Measurements from ENCODE around the gene RAB21.

The RAB21 gene

DNA sequence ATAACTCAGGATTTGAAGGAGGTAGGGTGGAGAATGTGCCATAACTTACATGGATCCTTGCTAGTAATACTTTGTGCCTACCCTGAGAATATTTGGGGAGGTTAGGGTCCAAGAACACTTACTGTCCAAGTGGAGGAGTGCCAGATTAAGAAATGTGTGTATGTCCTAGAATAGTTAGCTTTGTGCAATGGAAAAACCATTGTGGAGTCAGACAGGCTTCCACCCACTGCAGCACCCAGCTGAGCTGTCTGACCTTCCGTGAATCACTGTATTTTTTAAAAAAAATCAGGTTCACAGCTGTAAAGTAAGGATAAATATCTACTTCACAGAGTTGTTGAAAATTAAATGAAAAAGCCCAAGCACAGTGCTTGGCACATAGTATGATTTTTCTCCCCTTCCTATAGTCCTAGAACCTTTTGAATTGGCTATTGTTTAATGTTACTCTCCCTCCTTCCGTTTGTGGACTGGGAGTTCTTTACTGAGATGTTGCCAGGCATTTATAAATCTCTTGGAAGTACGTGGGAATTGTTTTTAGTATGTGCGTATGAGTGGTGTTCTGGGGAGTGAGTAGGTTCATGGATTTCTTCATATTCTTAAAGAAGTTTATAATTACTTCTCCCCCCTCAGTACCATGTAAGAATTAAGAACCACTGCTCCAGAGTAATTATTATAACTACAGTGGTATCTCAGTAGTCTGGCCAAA lies 9.2 kb downstream of the RAB21 start:
- DNase-seq (ENCODE audit: low spot score): no peak
- POLR2A ChIA-PET (ENCODE audit: low non-redundant PET): no interaction called here
- H3K27ac ChIP-seq: no peak overlapping the region
- TF ChIP-seq CTCF (conservative IDR thresholded peaks at IDR 0.05; ENCODE audit: low read depth): no peak
- CTCF ChIA-PET: no interaction called here

DNA sequence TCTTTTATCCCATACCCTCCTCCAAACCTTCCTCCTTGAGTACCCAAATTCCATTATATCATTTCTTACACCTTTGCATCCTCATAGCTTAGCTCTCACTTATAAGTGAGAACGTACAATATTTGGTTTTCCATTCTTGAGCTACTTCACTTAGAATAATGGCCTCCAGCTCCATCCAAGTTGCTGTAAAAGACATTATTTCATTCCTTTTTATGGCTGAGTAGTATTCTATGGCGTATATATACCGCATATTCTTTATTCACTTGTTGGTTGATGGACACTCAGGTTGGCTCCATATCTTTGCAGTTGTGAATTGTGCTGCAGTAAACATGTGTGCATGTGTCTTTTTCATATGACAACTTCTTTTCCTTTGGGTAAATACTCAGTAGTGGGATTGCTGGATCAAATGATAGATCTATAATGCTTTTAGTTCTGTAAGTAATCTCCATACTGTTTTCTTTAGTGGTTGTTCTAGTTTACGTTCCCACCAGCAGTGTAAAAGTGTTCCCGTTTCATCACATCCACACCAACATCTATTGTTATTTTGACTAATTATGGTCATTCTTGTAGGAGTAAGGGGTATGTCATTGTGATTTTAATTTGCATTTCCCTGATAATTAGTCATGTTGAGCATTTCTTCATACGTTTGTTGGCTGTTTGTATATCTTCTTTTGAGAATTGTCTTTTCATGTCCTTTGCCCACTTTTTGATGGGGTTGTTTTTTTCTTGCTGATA lies 10.1 kb downstream of the RAB21 start:
- DNase-seq (ENCODE audit: low spot score): no peak
- no peak for TF ChIP-seq CTCF (conservative IDR thresholded peaks at IDR 0.05; ENCODE audit: low read depth)
- H3K27ac ChIP-seq: no peak overlapping the region
- ChIA-PET CTCF (no interaction called here), POLR2A (ENCODE audit: low non-redundant PET) (no interaction called here)

DNA sequence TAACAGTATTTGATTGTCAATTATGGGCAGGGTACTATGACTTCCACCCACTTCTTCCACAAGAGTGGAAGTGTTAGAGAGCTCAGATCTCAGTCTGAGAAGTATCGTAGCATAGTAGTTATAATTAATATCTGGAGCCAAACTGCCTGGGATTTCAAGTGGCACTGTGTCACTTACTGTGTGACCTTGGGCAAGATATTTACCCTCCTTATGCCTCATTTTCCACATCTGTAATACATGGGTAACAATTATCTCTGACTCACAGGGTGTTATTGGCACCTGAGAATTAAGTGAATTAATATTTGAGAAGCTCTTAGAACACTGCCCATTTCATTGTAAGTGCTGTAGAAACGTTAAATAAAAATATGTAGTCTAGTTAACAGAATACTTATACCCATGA lies 11.5 kb downstream of the RAB21 start:
- ChIA-PET CTCF (no interaction called here), POLR2A (ENCODE audit: low non-redundant PET) (no interaction called here)
- no peak for DNase-seq (ENCODE audit: low spot score)
- TF ChIP-seq CTCF (conservative IDR thresholded peaks at IDR 0.05; ENCODE audit: low read depth): no peak
- no peak overlapping the region for H3K27ac ChIP-seq

DNA sequence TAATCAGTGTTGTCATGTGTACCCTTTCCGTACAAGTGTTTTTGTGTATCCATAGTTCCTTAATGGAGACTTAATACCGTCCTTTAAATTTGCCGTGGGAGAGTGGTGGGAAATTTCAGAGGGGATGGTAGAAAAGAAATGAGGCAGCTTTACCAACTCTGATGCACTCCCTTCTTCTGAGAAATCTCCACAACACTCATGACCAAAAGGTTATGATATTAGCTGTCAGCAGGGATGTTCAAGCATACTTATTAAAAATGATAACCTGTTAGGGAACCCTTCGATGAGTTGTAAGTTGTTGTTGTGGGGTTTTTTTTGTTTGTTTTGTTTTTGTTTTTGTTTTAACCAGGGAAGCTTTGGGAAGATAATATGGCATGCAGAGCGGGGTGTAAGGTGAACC lies 12.5 kb downstream of the RAB21 start:
- ChIA-PET POLR2A (ENCODE audit: low non-redundant PET) (no interaction called here), CTCF (no interaction called here)
- no peak overlapping the region for H3K27ac ChIP-seq
- no peak for TF ChIP-seq CTCF (conservative IDR thresholded peaks at IDR 0.05; ENCODE audit: low read depth)
- DNase-seq (ENCODE audit: low spot score): no peak

DNA sequence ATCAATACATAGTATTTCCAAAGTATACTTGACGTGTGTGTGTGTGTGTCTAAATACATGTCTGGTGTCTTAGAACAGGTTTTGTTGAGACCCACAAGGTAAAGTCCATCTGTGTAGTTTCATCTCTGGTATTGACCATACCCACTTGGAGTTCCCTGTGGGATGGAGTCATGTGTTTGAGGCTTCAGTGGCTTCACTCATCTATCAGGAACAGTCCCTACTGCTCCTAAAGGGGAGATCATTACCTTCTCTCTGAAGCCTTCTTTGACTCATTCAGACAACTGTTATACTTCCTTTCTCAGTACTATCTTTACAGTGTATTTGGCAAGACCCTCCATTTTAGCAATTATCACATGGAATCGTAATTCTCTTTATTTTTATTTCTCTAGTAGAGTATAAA lies 14.2 kb downstream of the RAB21 start:
- TF ChIP-seq CTCF (conservative IDR thresholded peaks at IDR 0.05; ENCODE audit: low read depth): no peak
- no peak for DNase-seq (ENCODE audit: low spot score)
- ChIA-PET POLR2A (ENCODE audit: low non-redundant PET) (no interaction called here), CTCF (interaction anchor here (0.7 kb wide), 1 partner anchor 132 kb away, joined by 3 read pairs; no protein-coding TSS in a partner anchor)
- no peak overlapping the region for H3K27ac ChIP-seq

DNA sequence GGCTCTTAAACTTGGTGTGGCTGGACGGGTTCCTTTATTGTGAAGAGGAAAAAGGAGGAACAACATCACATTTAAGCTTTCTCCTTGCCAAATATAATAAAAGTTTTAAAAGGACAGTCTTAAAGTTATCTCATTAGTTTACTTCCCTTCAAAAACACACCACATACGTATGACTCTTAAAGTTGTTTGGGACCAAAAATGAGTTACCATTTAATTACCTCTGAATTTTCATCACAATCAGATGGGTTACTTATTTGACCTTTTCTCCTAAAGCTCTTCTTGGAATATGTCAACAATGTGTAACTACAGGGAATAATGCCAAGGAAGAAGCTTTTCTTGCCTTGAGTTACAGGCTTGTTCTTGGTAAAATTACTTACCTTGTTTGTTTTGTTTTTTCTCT lies 16.4 kb downstream of the RAB21 start:
- POLR2A ChIA-PET (ENCODE audit: low non-redundant PET): no interaction called here
- TF ChIP-seq CTCF (conservative IDR thresholded peaks at IDR 0.05; ENCODE audit: low read depth): no peak
- no peak overlapping the region for H3K27ac ChIP-seq
- CTCF ChIA-PET: interaction anchor here (0.6 to 1.3 kb wide), 2 partner anchors 9 to 165 kb away, joined by 4 to 6 read pairs; no protein-coding TSS in a partner anchor
- no peak for DNase-seq (ENCODE audit: low spot score)
